Adipocyte (in vitro differentiated cells): ENCODE data around the gene FRMD8.
"Not testable (repeated sequence)": the region's sequence is repeated elsewhere in the genome, so short reads cannot be mapped to it uniquely, and the experiment has no call there.

Source experiments
- DNase-seq: peaks from one replicate; pipeline ENCODE4 v3.0.0-alpha.2; 2015; ENCODE audit warnings: low read depth
- H3K27me3 ChIP-seq: replicated peaks from 2 replicates; pipeline ENCODE4 v1.7.0; 2013; ENCODE audit warnings: mild to moderate bottlenecking, low read length, moderate library complexity; ENCODE audit not compliant: control insufficient read depth, insufficient read depth
- H3K36me3 ChIP-seq: 2 replicates; pipeline ENCODE4 v1.7.0; 2013; ENCODE audit warnings: low read length, mild to moderate bottlenecking, moderate library complexity; ENCODE audit not compliant: control insufficient read depth, insufficient read depth, severe bottlenecking
- H3K4me1 ChIP-seq: 2 replicates; pipeline ENCODE4 v1.7.0; 2013; ENCODE audit warnings: mild to moderate bottlenecking, low read length, moderate library complexity; ENCODE audit not compliant: control insufficient read depth, insufficient read depth
- H3K4me3 ChIP-seq: 2 replicates; pipeline ENCODE4 v1.7.0; 2013; ENCODE audit warnings: mild to moderate bottlenecking, low read length, moderate library complexity
- H3K9ac ChIP-seq: 2 replicates; pipeline ENCODE4 v1.7.0; 2013; ENCODE audit warnings: mild to moderate bottlenecking, low read length, moderate library complexity
- H3K9me3 ChIP-seq: 2 replicates; pipeline ENCODE4 v1.7.0; 2013; ENCODE audit warnings: mild to moderate bottlenecking, low read length, moderate library complexity; ENCODE audit not compliant: control insufficient read depth

The FRMD8 gene

GRCh38 chr11:65404638-65405339 is 18.4 kb downstream of the FRMD8 start:
- no peak overlapping the region for H3K9ac ChIP-seq
- H3K36me3 ChIP-seq: peaks cover 92% of the 10 kb centered on the region
- H3K27me3 ChIP-seq: no peaks in the 10 kb centered on the region
- no peak overlapping the region for H3K4me3 ChIP-seq
- H3K9me3 ChIP-seq: no peaks in the 10 kb centered on the region
- DNase-seq: no peak
- H3K4me1 ChIP-seq: no peaks in the 10 kb centered on the region

GRCh38 chr11:65410936-65411680 is 24.7 kb downstream of the FRMD8 start:
- no peaks in the 10 kb centered on the region for H3K9me3 ChIP-seq

GRCh38 chr11:65411681-65412070 is 25.2 kb downstream of the FRMD8 start:
- Histone ChIP-seq H3K9ac (peak overlapping the region; percentile 47), H3K27me3 (no peaks in the 10 kb centered on the region), H3K9me3 (no peaks in the 10 kb centered on the region), H3K36me3 (peaks cover 66% of the 10 kb centered on the region), H3K4me1 (peaks cover 30% of the 10 kb centered on the region), H3K4me3 (no peak overlapping the region)
- DNase-seq: no peak

More at GRCh38 chr11:65410936-65411680, 24.7 kb downstream of the FRMD8 start:
- H3K9ac ChIP-seq: peak overlapping the region; percentile 47
- peaks cover 25% of the 10 kb centered on the region for H3K4me1 ChIP-seq
- peaks cover 71% of the 10 kb centered on the region for H3K36me3 ChIP-seq
- H3K27me3 ChIP-seq: no peaks in the 10 kb centered on the region
- DNase-seq: no peak
- no peak overlapping the region for H3K4me3 ChIP-seq

- H3K27me3 ChIP-seq: no peaks in the 10 kb centered on the region
- no peaks in the 10 kb centered on the region for H3K9me3 ChIP-seq
- no peak overlapping the region for H3K4me3 ChIP-seq
- peaks cover 58% of the 10 kb centered on the region for H3K36me3 ChIP-seq
- peak overlapping the region; percentile 47 for H3K9ac ChIP-seq
- DNase-seq: no peak
- H3K4me1 ChIP-seq: peaks cover 38% of the 10 kb centered on the region
These were observed 26.0 kb downstream of the FRMD8 start for GRCh38 chr11:65412271-65413076.

GRCh38 chr11:65413077-65413664 is 26.7 kb downstream of the FRMD8 start:
- Histone ChIP-seq H3K4me1 (peaks cover 45% of the 10 kb centered on the region), H3K36me3 (peaks cover 51% of the 10 kb centered on the region), H3K9ac (peak overlapping the region; percentile 40)
- H3K9me3 ChIP-seq, H3K4me3 ChIP-seq, H3K27me3 ChIP-seq, DNase-seq: not testable (repeated sequence)

GRCh38 chr11:65414776-65415498 is 28.5 kb downstream of the FRMD8 start:
- Histone ChIP-seq H3K27me3 (no peaks in the 10 kb centered on the region), H3K4me3 (no peak overlapping the region), H3K4me1 (peaks cover 54% of the 10 kb centered on the region), H3K9ac (peak overlapping the region; percentile 99), H3K9me3 (no peaks in the 10 kb centered on the region), H3K36me3 (peaks cover 33% of the 10 kb centered on the region)
- peak; percentile 4 for DNase-seq

- H3K9me3 ChIP-seq: no peaks in the 10 kb centered on the region
- H3K9ac ChIP-seq: peak overlapping the region; percentile 99
- DNase-seq: no peak
- peaks cover 30% of the 10 kb centered on the region for H3K36me3 ChIP-seq
- H3K4me1 ChIP-seq: peaks cover 62% of the 10 kb centered on the region
- peak overlapping the region; percentile 79 for H3K4me3 ChIP-seq
- no peaks in the 10 kb centered on the region for H3K27me3 ChIP-seq
These were observed 29.3 kb downstream of the FRMD8 start for GRCh38 chr11:65415499-65416340.

- Histone ChIP-seq H3K9me3 (no peaks in the 10 kb centered on the region), H3K27me3 (no peaks in the 10 kb centered on the region), H3K36me3 (peaks cover 24% of the 10 kb centered on the region), H3K4me1 (peaks cover 64% of the 10 kb centered on the region), H3K9ac (peak overlapping the region; percentile 99), H3K4me3 (peak overlapping the region; percentile 79)
- DNase-seq: peak; percentile 94
These were observed 29.9 kb downstream of the FRMD8 start for GRCh38 chr11:65416341-65416824.

GRCh38 chr11:65416841-65417701 is 30.6 kb downstream of the FRMD8 start:
- DNase-seq: peak; percentile 21
- Histone ChIP-seq H3K9ac (peak overlapping the region; percentile 99), H3K4me3 (peak overlapping the region; percentile 79), H3K36me3 (peaks cover 17% of the 10 kb centered on the region), H3K27me3 (no peaks in the 10 kb centered on the region), H3K9me3 (no peaks in the 10 kb centered on the region), H3K4me1 (peaks cover 64% of the 10 kb centered on the region)
